ENCODE results near the gene PARP12. TPM values are rescaled to one million over a fixed set of nuclear protein-coding genes. Genes with fewer than 3 reads are reported as not detected.

Gene PARP12
- total RNA-seq, 4 donors from 2014 or later = 121 to 184 (median 156) TPM

- no peaks in the 10 kb centered on the region for H3K9me3 ChIP-seq
- H3K4me1 ChIP-seq = no peaks in the 10 kb centered on the region
- H3K4me3 ChIP-seq = no peak overlapping the region
- no peak for DNase-seq
- no peaks in the 10 kb centered on the region for H3K36me3 ChIP-seq
- no peaks in the 10 kb centered on the region for H3K27me3 ChIP-seq
- H3K27ac ChIP-seq = no peak overlapping the region
- TF ChIP-seq CTCF (IDR thresholded peaks at IDR 0.05) (no peak), POLR2A (IDR thresholded peaks at IDR 0.05) (no peak)
Observed at GRCh38 chr7:140005341-140005740, 57.4 kb downstream of the PARP12 start.

GRCh38 chr7:140004672-140005071 is 58.1 kb downstream of the PARP12 start:
- H3K27ac ChIP-seq = no peak overlapping the region
- no peak overlapping the region for H3K4me3 ChIP-seq
- H3K4me1 ChIP-seq = no peaks in the 10 kb centered on the region
- no peaks in the 10 kb centered on the region for H3K36me3 ChIP-seq
- no peaks in the 10 kb centered on the region for H3K27me3 ChIP-seq
- peak in 1 of 3 donors; percentile 29 for DNase-seq
- no peak for TF ChIP-seq CTCF (IDR thresholded peaks at IDR 0.05)
- TF ChIP-seq POLR2A (IDR thresholded peaks at IDR 0.05) = no peak
- H3K9me3 ChIP-seq = no peaks in the 10 kb centered on the region

- TF ChIP-seq CTCF (IDR thresholded peaks at IDR 0.05) (peak; percentile 18 to 68 (median 54)), POLR2A (IDR thresholded peaks at IDR 0.05) (no peak)
- H3K36me3 ChIP-seq = no peaks in the 10 kb centered on the region
- DNase-seq = peak in 2 of 3 donors; percentile 34 to 64
Observed at GRCh38 chr7:140003913-140004382, 58.8 kb downstream of the PARP12 start.

GRCh38 chr7:140000666-140001268 is 62.0 kb downstream of the PARP12 start:
- Histone ChIP-seq H3K27ac (no peak overlapping the region), H3K27me3 (no peaks in the 10 kb centered on the region), H3K36me3 (no peaks in the 10 kb centered on the region), H3K4me3 (no peak overlapping the region), H3K9me3 (no peaks in the 10 kb centered on the region), H3K4me1 (no peaks in the 10 kb centered on the region)
- DNase-seq = no peak
- no peak for TF ChIP-seq POLR2A (IDR thresholded peaks at IDR 0.05)
- TF ChIP-seq CTCF (IDR thresholded peaks at IDR 0.05) = no peak

More at GRCh38 chr7:140003913-140004382, 58.8 kb downstream of the PARP12 start:
- H3K27ac ChIP-seq = no peak overlapping the region
- H3K4me3 ChIP-seq = no peak overlapping the region
- no peaks in the 10 kb centered on the region for H3K4me1 ChIP-seq
- H3K9me3 ChIP-seq = no peaks in the 10 kb centered on the region
- H3K27me3 ChIP-seq = no peaks in the 10 kb centered on the region

GRCh38 chr7:139999516-139999915 is 63.2 kb downstream of the PARP12 start:
- no peak for DNase-seq
- Histone ChIP-seq H3K27ac (no peak overlapping the region), H3K36me3 (no peaks in the 10 kb centered on the region), H3K4me1 (no peaks in the 10 kb centered on the region), H3K9me3 (no peaks in the 10 kb centered on the region), H3K27me3 (no peaks in the 10 kb centered on the region), H3K4me3 (no peak overlapping the region)
- TF ChIP-seq POLR2A (IDR thresholded peaks at IDR 0.05) (no peak), CTCF (IDR thresholded peaks at IDR 0.05) (no peak)
